HG02840 (cell line): ENCODE results near the gene CORO2B.
"Not testable (repeated sequence)": the region's sequence is repeated elsewhere in the genome, so short reads cannot be mapped to it uniquely, and the experiment has no call there.

Experiments used
- ATAC-seq: cut with Tn5 transposase; IDR thresholded peaks from one replicate; pipeline ENCODE4 v1.9.1; 2021; ENCODE audit warnings: mild to moderate bottlenecking, moderate library complexity, moderate number of reproducible peaks; ENCODE audit not compliant: unreplicated experiment, low FRiP score

The CORO2B gene

DNA sequence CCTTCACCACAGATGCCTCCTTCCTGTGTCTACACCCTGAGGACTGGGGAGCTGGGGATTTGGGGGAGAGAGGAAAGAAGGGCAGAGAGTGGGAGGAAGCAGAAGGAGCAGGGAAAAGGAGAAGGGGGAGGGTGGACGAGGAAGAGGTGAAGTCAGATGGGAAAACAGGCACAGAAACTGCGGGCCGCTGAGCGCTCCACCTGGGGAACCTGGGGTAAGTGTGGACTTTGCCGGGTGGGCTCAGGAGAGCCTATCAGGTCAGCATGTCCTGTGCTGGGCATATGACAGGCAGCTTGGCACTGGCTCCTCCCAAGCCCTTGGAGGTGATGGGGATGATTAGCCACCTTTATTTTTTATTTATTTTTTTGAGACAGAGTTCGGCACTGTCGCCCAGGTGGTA, 62.6 kb downstream of the CORO2B start:
- no peak for ATAC-seq

DNA sequence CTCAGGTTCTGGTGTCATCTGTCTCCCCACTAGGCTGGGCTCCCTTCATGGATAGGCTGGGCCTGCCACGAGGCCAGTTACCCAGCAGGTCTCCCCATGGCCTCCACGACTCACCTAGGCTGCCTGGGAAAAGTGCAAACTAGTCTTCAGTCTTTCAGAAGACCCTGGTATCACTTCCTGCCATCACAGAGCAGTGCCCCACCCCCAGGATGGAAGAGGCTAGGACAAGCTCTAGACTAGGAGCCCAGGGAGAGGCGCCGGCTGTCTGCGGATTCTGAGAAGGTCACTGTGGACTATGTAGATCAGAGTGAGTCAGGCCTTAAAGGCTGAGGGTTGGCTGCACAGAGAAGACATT, 63.7 kb downstream of the CORO2B start:
- ATAC-seq: no peak

DNA sequence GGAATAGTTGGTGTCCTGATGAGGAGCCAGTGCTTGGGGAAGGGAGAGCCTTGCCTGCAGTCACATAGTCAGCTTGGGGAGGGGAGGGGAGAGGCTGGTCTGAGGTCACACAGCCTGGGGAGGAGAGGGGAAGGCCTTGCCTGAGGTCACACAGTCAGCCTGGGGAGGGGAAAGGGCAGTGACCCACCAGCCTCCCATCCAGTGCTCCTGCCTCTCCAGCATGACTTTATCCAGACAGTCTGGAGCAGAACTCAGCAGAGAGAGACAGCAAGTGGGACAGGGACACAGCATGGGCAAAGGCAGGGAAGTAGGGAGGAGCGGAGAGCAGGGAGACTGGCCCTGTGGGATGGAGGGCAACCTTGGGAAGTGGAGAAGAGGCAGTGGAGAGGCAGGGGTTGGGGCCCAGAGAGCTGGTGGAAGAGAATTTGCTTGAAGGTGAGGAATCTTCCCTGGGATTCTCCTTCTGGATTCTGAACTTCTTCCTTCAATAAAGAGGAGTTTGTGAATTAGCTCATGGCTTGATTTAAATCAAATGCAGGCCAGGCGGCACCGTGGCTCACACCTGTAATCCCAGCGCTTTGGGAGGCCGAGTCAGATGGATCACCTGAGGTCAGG, 64.5 kb downstream of the CORO2B start:
- ATAC-seq: no peak

DNA sequence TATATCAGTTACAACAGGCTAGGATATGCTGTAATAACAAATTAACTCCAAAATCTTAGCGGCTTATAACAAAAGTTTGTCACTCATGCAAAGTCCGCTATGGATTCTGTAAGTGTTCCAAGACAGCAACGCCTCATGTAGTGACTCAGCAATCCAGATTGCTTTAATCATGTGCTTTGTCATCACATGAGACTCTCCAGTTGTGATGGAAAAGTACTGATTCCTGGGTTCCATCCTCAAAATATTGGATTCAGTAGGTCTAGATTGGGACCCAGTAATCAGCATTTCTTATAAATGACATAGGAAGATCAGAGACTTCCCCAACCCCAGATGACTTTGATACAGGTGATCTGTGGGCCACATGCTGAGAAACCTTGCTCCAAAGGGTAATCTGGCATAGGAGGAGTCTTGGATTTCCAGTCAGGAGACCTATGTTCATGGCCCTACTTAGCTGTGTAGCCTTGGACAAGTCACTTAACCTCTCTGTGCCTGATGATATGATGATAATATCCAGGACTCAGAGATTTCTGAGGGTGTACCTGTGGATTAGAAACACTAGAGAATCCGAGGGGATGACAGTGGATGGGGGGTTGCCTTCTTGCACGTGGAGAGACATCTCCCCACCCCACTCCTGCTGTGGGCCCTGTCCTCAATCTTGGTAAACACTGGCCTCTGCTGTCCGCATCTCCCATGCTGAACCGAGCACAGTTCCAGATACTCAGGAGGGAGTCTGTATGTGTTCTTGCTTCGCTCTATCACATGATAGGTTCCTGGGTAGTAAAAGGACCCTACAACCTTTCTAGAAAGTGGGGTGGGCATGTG, 65.5 kb downstream of the CORO2B start:
- ATAC-seq: no peak

DNA sequence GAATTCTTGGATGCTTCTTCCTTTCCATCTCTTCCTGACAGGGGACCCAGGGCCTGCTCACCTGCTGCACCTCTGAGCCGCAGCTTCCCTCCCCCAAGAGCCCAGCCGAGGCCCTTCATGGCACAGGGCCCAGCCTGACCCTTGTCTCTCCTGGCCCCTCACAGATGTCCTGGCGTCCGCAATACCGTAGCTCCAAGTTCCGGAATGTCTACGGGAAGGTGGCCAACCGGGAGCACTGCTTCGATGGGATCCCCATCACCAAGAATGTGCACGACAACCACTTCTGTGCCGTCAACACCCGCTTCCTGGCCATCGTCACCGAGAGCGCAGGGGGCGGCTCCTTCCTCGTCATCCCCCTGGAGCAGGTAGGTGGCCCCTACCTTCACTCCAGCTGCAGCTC, 66.2 kb downstream of the CORO2B start:
- no peak for ATAC-seq

DNA sequence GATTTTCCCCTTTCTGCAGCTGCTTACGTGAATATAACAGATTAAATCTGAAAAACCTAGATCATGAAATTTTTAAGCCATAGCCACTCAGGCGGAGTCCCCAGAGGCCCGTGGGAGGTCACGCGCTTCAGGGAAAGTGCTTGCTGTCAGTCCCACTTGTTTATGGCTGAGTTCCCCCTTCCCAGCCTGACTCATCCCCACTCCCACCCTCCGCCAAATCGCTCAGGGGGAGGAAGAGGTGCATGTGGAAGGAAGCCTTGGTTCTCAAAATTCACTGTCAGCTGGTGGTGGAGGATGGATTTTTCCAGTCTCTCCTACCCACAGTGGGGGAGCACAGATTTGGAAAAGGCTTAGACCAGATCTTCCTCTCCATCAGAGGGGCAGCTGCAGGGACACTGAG, 67.4 kb downstream of the CORO2B start:
- no peak for ATAC-seq

DNA sequence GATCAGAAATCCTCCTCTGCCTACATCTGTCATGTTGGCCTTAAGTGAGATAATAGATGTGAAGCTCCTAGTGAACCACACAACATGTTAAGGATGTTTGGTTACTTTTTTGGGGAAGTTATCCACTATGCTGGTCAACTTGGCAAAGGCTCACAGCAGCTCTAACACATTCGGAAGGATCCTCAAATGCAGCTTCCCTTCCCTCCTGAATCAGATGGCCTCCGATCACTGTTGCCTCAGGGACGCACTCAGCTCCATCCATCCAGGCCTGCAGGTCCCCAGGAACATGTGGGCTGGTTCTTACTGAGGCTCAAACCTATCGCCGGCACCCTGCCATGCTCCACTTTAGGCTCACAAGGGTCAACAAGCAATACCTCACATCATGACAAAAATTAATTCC, 67.9 kb downstream of the CORO2B start:
- ATAC-seq: no peak

DNA sequence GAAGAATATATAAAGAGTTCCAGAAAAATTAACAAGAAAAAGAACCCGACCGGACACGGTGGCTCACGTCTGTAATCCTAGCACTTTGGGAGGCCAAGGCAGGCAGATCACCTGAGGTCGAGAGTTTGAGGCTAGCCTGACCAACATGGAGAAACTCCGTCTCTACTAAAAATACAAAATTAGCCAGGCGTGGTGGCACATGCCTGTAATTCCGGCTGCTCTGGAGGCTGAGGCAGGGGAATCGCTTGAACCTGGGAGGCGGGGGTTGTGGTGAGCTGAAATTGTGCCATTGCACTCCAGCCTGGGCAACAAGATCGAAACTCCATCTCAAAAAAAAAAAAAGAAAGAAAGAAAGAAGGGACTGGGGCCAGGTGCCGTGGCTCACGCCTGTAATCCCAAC, 68.6 kb downstream of the CORO2B start:
- ATAC-seq: not testable (repeated sequence)

DNA sequence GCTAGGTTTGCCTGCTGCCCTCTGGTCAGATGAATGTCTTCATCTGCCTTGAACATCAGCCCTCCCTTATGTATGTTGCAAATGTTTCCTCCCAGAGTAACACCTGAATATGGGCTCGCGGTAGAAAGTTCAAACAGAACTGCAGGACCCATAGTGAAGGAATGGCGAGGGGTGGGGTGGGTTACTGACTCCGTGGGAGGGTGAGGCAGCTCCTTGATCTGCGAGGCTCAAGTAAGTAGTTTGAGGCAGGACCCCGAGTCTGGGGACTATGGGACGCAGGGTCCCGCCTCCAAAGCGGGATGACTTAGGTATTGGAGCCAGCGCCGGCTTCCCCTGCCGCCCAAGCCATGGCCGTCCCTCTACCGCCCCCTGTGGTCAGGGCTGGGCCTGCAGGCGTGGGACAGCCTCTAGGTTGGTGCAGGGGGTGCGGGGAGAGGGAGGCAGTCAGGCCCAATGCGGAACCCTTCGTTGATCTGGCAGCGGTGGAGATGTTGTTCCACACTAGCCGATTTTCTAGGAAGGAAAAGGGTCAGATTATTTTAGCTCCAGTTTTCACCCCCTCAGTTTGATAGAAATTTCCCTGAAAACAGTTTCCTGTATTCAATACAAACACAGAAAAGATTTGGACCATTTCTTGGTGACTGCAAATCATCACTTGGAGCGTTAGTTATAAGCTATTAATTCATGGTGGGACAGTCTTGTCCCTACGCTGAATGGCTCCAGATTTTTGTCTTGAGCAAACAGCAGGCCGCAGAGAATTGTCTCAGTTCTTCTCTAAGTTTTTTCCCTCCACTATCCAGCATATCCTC, 72.3 kb downstream of the CORO2B start:
- no peak for ATAC-seq

DNA sequence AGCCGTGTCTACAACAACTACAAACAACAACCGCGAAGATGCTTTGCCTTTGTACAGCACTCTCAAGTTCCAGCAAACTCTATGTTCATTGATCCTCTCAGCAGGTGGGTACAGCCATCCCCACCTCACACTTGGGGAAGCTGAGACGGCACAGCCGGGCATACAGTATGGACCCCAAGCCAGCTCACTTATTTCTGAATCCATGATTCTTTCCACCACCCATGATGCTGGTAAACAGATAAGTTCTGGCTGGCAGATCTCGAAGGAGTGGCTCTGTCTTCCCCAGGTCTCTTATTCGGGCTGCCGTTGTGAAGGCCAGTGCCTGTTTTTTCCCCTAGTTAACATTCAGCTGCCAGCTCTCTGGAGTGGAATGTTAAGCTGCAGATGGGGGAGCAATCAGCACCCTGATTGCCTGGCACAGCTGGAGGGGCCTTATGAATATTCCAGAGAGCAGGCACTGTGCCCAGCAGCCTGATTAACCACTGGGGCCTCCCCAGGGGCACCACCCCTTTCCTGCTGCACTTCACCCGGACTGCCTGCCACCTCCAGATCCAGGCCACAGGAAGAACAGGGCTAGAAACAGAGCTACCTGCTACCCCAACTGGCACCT, 73.2 kb downstream of the CORO2B start:
- ATAC-seq: no peak

DNA sequence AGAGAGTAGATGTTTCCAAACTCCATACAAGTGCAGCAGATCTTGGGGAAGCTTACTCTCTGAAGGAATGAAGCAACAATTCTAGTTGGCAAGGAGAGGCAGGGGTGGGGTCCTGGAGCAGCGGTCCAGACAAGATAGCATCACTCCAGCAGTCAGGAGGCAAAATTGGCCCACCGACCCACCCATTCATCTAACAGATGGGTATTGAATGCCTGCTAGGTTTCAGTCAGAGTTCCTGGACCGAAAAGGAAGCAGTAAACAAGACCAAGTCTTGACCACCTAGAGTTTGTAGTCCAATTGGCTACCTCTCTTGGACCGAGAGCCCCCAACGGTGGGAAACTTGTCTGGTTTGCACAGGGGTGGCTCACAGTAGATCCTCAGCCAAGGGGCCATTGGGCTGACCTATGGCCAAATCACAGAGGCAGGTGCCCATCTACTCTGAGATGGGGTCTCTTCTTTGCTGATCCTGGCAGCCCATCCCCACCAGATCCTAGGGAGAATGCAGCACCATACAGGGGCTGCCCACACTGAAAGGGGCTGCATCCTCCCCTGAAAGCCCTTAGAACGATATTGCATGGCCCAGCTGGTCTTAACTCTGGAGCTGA, 74.3 kb downstream of the CORO2B start:
- ATAC-seq: no peak

DNA sequence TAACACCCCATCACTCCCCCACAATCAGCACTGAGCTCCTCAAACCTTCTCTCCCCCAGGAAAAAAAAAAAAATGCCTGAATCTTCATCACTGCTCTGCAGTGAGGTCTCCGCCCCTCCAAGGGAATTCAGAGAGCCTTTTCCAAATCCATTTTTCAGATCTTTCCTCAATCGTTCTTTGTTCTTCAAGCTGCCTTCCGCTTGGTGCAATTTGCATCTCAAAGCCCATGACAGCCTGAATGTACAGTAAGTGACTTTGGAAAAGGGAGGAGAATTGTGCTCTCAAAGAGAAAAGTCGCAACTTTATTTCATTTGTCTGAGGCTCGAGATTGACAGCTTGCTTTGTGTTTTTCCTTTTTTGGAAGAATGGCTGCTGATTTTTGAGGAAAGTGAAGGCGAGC, 75.0 kb downstream of the CORO2B start:
- ATAC-seq: no peak

DNA sequence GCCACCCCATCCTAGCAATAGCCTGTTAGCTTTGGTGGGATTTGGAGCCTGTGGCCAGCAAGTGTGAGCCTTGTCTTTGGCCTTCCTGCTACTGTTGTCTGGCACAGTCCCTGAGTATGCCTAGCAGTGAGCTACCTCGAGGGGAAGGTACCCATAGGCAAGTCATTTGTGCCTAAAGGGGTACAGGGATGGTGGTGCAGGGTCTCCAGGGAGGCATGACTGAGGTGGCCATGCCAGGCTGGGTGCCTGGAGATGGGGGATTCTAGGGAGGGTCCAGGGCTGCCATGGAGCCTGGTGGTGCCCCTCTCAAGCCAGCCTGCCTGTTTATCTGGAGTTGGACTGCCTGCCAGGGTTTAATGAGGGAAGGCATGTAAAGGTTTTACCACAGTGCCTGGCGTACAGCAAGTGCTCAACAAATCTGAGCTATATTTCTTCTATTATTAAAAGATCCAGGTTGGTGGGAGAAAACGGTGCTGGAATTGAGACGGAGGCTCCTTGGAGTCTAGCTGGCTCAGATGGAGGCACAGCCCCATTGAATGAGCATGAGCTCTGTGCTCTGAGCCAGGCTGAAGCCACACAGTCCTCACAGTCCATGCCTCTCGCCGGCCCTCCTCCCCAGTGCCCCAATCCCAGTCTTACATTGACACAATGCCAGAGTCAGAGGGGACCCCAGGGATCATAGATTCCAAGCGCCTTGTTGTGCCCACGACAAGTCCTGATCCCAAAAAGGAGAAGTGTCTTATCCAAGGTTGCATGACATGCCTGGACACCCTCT, 76.2 kb downstream of the CORO2B start:
- ATAC-seq: no peak

DNA sequence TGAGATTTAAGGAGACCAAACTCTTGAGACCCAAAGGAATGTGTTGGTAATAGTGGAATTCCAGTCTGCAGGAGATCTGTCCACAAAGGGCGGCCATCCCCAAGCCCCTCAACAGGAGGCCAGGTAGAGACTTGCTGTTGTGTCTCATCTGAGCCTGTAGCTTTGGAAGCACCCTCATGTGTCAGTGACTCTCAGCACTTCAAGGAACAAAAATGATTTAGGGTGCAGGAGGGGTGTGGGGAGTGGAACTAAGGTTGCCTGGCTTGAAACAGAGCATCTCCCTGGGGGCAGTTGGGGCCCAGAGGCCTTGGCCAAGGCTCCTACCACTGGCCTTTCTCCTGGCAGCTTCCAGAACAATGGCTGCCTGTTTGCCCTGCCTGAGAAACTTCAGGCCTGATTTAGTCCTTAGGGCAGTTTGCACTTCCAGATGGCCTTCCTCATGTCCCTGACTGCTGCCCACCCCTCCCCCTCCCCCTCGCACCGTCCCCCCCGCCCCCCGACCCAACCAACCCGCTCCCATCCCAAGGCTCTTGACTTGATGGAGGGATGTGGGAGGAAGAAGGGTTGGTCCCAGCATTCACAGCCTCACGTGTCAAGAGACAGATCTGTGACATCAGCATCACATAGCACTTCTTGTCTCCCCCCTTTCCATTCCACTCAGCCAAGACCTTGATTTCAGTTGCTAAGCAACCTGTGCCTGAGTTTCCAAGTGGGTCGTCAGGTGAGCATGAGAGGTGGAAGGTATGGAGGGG, 77.1 kb downstream of the CORO2B start:
- ATAC-seq: no peak

DNA sequence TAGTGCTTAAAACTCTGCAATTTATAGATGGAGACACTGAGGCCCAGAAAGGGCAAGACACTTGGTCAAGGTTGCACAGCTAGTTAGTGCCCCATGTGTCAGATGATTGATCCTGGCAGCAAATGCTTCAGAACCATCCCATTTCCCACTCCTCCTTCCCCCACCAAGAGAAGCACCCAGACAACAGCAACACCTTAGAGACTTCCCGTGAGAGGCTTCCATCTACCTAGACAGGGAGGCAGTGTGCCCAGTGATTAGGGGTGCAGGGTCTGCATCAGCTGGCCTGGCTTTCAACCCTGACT, 77.6 kb downstream of the CORO2B start:
- ATAC-seq: no peak

DNA sequence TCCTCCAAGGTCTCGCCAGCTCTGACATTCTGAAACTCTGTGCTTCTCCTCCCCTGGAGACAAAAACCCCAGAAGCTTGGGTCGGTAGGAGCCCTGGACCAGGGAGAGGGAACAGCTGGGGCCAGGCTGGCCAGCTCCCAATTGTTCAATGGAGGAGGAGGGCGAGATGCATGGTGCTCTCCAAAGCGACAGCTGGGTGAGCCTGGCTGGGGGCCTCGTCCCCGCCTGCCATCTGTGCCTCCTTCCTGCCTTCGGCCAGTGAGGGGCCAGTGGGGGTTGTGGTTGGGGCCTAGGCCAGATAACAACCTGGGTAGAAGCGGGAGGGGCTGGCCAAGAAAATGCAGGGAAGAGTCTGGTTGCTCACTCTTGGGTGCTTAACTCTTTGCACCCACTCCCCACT, 79.4 kb downstream of the CORO2B start:
- no peak for ATAC-seq

DNA sequence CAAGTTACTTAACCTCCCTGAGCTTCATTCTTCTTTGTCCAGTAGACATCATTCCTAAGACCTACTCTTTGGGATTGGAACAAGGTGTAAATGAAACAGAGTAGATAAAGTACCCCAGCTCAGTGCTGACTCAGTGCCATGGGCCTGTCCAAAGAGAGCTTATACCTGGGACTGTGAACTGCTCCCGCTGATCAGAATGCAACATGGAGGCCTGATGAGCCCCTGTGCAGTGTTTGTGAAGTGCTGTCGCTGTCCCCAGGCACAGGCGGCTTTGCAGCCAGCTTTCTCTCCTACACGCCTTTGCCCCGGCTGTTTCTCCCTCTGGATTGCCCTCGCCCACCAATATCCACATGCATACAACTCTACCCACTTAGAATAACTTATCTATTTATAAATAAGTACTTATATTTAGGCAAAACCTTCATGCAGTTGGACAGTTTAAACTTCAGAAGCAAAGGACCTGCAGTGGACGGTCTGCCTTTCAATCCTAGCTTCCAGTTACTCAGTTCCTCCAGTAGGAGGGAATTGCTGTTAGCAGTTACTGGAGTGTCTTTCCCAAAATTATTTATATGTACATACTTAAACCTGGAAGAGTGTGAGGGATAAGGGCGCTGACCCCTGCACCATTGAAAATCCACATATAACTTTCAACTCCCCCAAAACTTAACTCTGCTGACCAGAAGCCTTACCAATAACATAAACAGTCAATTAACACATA, 80.0 kb downstream of the CORO2B start:
- ATAC-seq: no peak

DNA sequence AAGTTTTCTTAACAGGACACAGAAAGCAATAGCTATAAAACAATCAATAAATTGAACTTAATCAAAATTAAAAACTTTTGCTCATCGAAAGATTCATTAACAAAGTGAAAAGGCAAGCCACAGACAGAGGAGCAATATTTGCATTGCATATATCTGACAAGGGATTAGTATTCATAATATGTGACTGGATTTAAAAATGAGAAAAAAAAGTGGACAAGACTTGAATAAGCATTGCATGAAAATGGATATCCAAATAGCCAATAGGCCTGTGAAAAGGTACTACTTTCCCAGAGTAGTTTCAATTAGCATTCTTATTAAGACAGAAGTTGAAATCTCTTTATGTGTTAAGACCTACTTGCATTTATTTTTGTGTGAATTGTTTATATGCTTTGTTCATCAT, 84.7 kb downstream of the CORO2B start:
- no peak for ATAC-seq
